Thoracic aorta (tissue), 2 donors: ENCODE results near the gene DUSP10. TPM values are rescaled to one million over a fixed set of nuclear protein-coding genes. Genes with fewer than 3 reads are reported as not detected.

Experiments used
- ATAC-seq: fragments of 150-250 bp; one replicate; pipeline ENCODE4 v1.8.0; 2017; ENCODE audit warnings: low read depth; ENCODE audit not compliant: insufficient number of reproducible peaks, low FRiP score
- DNase-seq: peaks from one replicate; pipeline ENCODE4 v3.0.0-alpha.2; 2020; ENCODE audit warnings: low spot score
- H3K27ac ChIP-seq, 2 donors: fragments of 200-600 bp; sonication (generic); 1 replicate in 1 of 2; 2 replicates in 1 of 2; pipeline ENCODE4 v1.5.1; 2016; ENCODE audit warnings: mild to moderate bottlenecking in 2 of 2, moderate library complexity in 2 of 2
- H3K27me3 ChIP-seq: fragments of 200-600 bp; sonication (generic); replicated peaks from 2 replicates; pipeline ENCODE4 v1.6.0; 2016; ENCODE audit warnings: mild to moderate bottlenecking; ENCODE audit not compliant: insufficient read depth
- H3K36me3 ChIP-seq: fragments of 200-600 bp; sonication (generic); one replicate; pipeline ENCODE4 v1.5.1; 2016
- H3K4me1 ChIP-seq, 2 donors: fragments of 200-600 bp; sonication (generic); 1 replicate in 1 of 2; 2 replicates in 1 of 2; pipeline versions ENCODE4 v1.5.1 to v1.6.0; 2016; ENCODE audit warnings: low read depth in 2 of 2, mild to moderate bottlenecking in 1 of 2; ENCODE audit not compliant: control insufficient read depth in 1 of 2
- H3K4me3 ChIP-seq: fragments of 200-600 bp; sonication (generic); 2 replicates; pipeline ENCODE4 v1.5.1; 2016; ENCODE audit warnings: mild to moderate bottlenecking
- H3K9me3 ChIP-seq: fragments of 200-600 bp; sonication (generic); 2 replicates; pipeline ENCODE4 v1.5.1; 2016
- total RNA-seq, 2 donors: library from RNA; depleted of rRNA; stranded (reverse); fragments of >200 nt; gene quantifications; one replicate each; pipeline versions ENCODE4 v1.1.0 to v1.2.3, GENCODE V29; 2016
- TF ChIP-seq, protein P1 (sequence below): fragments of 200-600 bp; sonication (generic); IDR thresholded peaks from one replicate; pipeline ENCODE4 v1.5.1; 2019; ENCODE audit warnings: antibody characterized with exemption

DUSP10 gene
- total RNA-seq, 2 donors from 2014 or later, result 2.3 to 10.4 TPM

DNA sequence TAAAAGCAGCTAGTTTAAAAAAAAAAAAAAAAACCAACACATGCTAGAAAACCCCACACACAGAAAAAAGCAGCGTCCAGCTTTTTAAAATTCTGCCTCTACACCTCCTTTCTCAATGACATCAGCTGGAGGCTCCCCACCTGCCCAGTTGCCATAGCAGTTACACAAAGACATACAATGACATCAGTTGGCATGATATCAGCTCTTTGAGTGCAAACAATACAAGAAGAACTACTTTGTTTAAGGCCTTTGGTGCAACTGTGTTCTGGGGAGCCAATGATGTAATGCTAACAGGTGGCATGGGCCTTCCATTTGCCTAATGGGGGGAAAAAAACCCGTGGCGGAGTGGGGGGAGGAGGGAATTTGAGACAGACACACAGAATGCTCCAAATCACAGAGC is 32.9 kb downstream of the DUSP10 start:
- ATAC-seq (no peak), DNase-seq (no peak)
- Histone ChIP-seq H3K27ac (peak overlapping the region in 1 of 2 donors; percentile 38), H3K4me3 (no peak overlapping the region), H3K9me3 (no peaks in the 10 kb centered on the region), H3K36me3 (no peaks in the 10 kb centered on the region), H3K27me3 (no peaks in the 10 kb centered on the region), H3K4me1 (no peaks in the 10 kb centered on the region)
- TF ChIP-seq, protein P1, sequence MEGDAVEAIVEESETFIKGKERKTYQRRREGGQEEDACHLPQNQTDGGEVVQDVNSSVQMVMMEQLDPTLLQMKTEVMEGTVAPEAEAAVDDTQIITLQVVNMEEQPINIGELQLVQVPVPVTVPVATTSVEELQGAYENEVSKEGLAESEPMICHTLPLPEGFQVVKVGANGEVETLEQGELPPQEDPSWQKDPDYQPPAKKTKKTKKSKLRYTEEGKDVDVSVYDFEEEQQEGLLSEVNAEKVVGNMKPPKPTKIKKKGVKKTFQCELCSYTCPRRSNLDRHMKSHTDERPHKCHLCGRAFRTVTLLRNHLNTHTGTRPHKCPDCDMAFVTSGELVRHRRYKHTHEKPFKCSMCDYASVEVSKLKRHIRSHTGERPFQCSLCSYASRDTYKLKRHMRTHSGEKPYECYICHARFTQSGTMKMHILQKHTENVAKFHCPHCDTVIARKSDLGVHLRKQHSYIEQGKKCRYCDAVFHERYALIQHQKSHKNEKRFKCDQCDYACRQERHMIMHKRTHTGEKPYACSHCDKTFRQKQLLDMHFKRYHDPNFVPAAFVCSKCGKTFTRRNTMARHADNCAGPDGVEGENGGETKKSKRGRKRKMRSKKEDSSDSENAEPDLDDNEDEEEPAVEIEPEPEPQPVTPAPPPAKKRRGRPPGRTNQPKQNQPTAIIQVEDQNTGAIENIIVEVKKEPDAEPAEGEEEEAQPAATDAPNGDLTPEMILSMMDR, result no peak

- no peak overlapping the region for H3K4me3 ChIP-seq
- ATAC-seq, result peak; percentile 63
- H3K4me1 ChIP-seq, result no peaks in the 10 kb centered on the region
- no peak for DNase-seq
- no peaks in the 10 kb centered on the region for H3K27me3 ChIP-seq
- TF ChIP-seq, protein P1, result no peak
- peak overlapping the region in 1 of 2 donors; percentile 38 for H3K27ac ChIP-seq
- no peaks in the 10 kb centered on the region for H3K36me3 ChIP-seq
- H3K9me3 ChIP-seq, result no peaks in the 10 kb centered on the region
Observed at GRCh38 chr1:221708076-221708571, 33.8 kb downstream of the DUSP10 start.

DNA sequence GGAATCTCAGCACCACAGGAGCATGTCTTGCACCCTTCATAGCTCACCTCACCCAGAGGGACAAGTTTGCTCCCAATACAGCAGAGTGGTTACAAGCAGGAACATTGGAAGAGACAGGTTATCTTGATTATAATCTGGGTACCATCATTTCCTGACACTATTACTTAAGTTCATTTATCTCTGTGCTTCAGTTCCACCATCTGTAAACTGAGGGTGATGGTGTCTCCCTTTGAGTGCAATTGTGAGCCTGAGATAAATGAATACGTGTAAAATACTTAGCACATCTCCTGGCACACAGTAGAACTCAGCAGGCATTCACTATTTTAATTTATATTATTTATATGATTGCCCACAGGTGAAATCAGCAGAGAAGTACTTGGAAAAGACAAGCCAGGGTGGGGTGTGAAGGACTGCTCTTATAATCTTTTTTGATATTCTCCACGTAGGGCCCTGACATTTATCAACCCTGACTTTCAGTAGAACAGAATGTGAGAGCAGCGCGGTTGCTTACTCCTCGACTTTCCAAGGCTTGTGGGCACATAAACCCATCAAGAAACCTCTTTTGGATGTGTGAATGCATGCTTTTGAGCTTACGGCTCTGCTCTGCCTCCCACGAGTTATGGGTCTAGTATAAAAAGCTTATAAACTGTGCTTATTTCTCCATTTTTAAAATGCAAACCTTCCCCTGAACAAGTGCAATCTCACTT is 34.9 kb downstream of the DUSP10 start:
- Histone ChIP-seq H3K27ac (no peak overlapping the region), H3K4me3 (no peak overlapping the region), H3K27me3 (no peaks in the 10 kb centered on the region), H3K9me3 (no peaks in the 10 kb centered on the region), H3K36me3 (no peaks in the 10 kb centered on the region), H3K4me1 (no peaks in the 10 kb centered on the region)
- DNase-seq, result no peak
- no peak for ATAC-seq
- TF ChIP-seq, protein P1, result no peak

GRCh38 chr1:221706191-221706590 is 35.7 kb downstream of the DUSP10 start:
- Histone ChIP-seq H3K27me3 (no peaks in the 10 kb centered on the region), H3K4me1 (no peaks in the 10 kb centered on the region), H3K27ac (no peak overlapping the region), H3K4me3 (no peak overlapping the region), H3K36me3 (no peaks in the 10 kb centered on the region), H3K9me3 (no peaks in the 10 kb centered on the region)
- TF ChIP-seq, protein P1, result no peak
- DNase-seq, result no peak
- no peak for ATAC-seq

DNA sequence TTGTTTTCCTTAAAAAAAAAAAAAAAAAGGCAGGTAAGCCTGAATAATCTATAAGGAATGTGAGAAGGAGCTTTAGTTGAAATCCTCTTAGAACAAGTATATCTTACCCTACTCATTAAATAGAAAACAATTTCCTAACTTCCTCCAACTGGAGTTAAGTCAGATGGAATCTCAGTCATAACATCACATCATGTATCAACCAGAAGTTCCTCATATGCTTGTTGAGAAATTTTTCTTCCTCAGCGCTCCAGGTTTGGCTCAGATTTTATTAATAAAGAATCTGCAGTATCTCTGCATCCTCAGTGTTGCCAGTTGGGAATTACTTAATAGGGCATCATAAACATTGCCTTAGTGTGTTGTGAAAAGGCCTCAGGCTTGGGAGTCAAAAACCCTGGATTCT is 37.6 kb downstream of the DUSP10 start:
- Histone ChIP-seq H3K9me3 (no peaks in the 10 kb centered on the region), H3K4me1 (no peaks in the 10 kb centered on the region), H3K27ac (no peak overlapping the region), H3K27me3 (no peaks in the 10 kb centered on the region), H3K4me3 (no peak overlapping the region), H3K36me3 (no peaks in the 10 kb centered on the region)
- TF ChIP-seq, protein P1, result no peak
- DNase-seq (no peak), ATAC-seq (no peak)
